Gastroesophageal sphincter (tissue), 3 donors: ENCODE measurements around the gene CHST15.

Experiments
- CTCF ChIP-seq, 4 experiments: fragments of 200-600 bp in 2 of 4; fragments of 450-650 bp in 2 of 4; sonication (generic) in 1 of 4; IDR thresholded peaks; one replicate each; pipeline ENCODE4 v1.5.1; 2017 to 2019; ENCODE audit warnings: antibody characterized with exemption in 4 of 4, mild to moderate bottlenecking in 2 of 4, moderate library complexity in 2 of 4
- EP300 ChIP-seq: sonication (generic); formaldehyde crosslinking; IDR thresholded peaks from one replicate; pipeline ENCODE4 v1.6.1; 2017; ENCODE audit warnings: antibody characterized with exemption, mild to moderate bottlenecking
- POLR2A ChIP-seq, 2 donors: fragments of 450-650 bp; IDR thresholded peaks; one replicate each; pipeline ENCODE4 v1.6.1; 2017; ENCODE audit warnings: antibody characterized with exemption in 2 of 2, mild to moderate bottlenecking in 2 of 2, moderate library complexity in 1 of 2
- POLR2AphosphoS5 ChIP-seq: sonication (generic); formaldehyde crosslinking; IDR thresholded peaks from one replicate; pipeline ENCODE4 v1.6.1; 2017; ENCODE audit warnings: antibody characterized with exemption

DNA sequence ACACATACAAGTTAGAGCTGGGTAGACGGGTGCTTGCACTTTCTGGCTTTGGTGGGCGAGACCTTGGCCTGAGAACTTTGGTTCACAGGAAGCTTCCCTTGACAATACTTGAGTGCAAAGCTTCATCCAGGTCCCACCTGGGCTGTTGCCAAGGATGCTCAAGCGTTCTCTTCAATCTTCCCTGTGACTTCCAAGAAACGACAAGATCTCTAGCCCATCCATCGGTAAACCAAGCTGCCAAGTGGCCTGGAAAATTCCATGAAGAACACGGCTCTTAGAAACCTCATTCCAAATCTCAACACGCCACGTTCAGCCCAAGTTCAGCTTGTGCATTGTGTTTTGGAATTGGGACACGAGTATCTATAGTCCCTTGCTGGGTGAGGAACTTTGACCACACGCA is 84.7 kb downstream of the CHST15 start:
- no peak for TF ChIP-seq CTCF (IDR thresholded peaks at IDR 0.05)
- no peak for TF ChIP-seq POLR2AphosphoS5
- TF ChIP-seq POLR2A (IDR thresholded peaks at IDR 0.05), result no peak
- no peak for TF ChIP-seq EP300
